Measurements from ENCODE around the gene SLC35D2.
"Not testable (repeated sequence)": the region's sequence is repeated elsewhere in the genome, so short reads cannot be mapped to it uniquely, and the experiment has no call there.

The SLC35D2 gene

GRCh38 chr9:96399325-96399633, 15.8 kb upstream of the SLC35D2 start:
- no peak for DNase-seq

- DNase-seq = no peak
Observed at GRCh38 chr9:96398582-96399324, 15.2 kb upstream of the SLC35D2 start.

- DNase-seq = no peak
Observed at GRCh38 chr9:96395964-96396363, 12.5 kb upstream of the SLC35D2 start.

- DNase-seq = no peak
Observed at GRCh38 chr9:96394832-96395496, 11.5 kb upstream of the SLC35D2 start.

- no peak for DNase-seq
Observed at GRCh38 chr9:96392263-96392662, 8.8 kb upstream of the SLC35D2 start.

- no peak for DNase-seq
Observed at GRCh38 chr9:96391021-96391765, 7.7 kb upstream of the SLC35D2 start.

- DNase-seq = no peak
Observed at GRCh38 chr9:96388144-96388543, 4.6 kb upstream of the SLC35D2 start.

- DNase-seq = no peak
Observed at GRCh38 chr9:96386157-96386556, 2.6 kb upstream of the SLC35D2 start.

- DNase-seq = no peak
Observed at GRCh38 chr9:96382839-96383164, 709 bp downstream of the SLC35D2 start.

- no peak for DNase-seq
Observed at GRCh38 chr9:96382175-96382574, 1.3 kb downstream of the SLC35D2 start.

GRCh38 chr9:96381696-96382095, 1.8 kb downstream of the SLC35D2 start:
- no peak for DNase-seq

- no peak for DNase-seq
Observed at GRCh38 chr9:96381125-96381524, 2.4 kb downstream of the SLC35D2 start.

- no peak for DNase-seq
Observed at GRCh38 chr9:96379461-96379860, 4.0 kb downstream of the SLC35D2 start.

- DNase-seq = no peak
Observed at GRCh38 chr9:96378187-96378586, 5.3 kb downstream of the SLC35D2 start.

- no peak for DNase-seq
Observed at GRCh38 chr9:96376891-96377874, 6.3 kb downstream of the SLC35D2 start.

GRCh38 chr9:96375507-96375906, 8.0 kb downstream of the SLC35D2 start:
- not testable (repeated sequence) for DNase-seq

GRCh38 chr9:96367943-96368342, 15.6 kb downstream of the SLC35D2 start:
- no peak for DNase-seq

- no peak for DNase-seq
Observed at GRCh38 chr9:96363175-96363967, 20.1 kb downstream of the SLC35D2 start.

- not testable (repeated sequence) for DNase-seq
Observed at GRCh38 chr9:96362119-96362518, 21.4 kb downstream of the SLC35D2 start.

- DNase-seq = no peak
Observed at GRCh38 chr9:96361668-96362067, 21.8 kb downstream of the SLC35D2 start.

GRCh38 chr9:96360976-96361375, 22.5 kb downstream of the SLC35D2 start:
- no peak for DNase-seq

GRCh38 chr9:96360523-96360922, 23.0 kb downstream of the SLC35D2 start:
- not testable (repeated sequence) for DNase-seq
